ENCODE measurements around the gene PSMB3. TPM values are rescaled to one million over a fixed set of nuclear protein-coding genes. Genes with fewer than 3 reads are reported as not detected.

The PSMB3 gene
- total RNA-seq, 1 donor: 328 TPM

DNA sequence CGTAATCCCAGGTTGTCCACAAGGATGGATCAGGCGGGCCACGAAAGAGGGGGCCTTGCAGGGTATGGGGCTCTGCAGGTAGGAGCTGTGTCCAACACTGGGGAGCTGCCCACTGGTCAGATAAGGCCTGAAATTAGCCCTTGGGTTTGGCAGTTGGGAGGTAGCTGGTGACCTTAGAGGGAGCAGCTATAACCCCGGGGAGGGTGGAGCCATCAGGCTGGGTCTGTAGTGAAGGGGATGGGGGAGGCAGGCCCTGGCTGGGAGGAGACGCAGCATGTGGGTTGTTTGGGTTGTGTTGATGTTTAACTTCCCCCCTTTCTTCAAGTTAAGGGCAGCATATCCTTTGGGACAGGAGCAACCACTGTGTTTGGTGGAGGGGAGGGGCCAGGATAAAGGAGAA lies 41.6 kb upstream of the PSMB3 start:
- TF ChIP-seq, protein P1, sequence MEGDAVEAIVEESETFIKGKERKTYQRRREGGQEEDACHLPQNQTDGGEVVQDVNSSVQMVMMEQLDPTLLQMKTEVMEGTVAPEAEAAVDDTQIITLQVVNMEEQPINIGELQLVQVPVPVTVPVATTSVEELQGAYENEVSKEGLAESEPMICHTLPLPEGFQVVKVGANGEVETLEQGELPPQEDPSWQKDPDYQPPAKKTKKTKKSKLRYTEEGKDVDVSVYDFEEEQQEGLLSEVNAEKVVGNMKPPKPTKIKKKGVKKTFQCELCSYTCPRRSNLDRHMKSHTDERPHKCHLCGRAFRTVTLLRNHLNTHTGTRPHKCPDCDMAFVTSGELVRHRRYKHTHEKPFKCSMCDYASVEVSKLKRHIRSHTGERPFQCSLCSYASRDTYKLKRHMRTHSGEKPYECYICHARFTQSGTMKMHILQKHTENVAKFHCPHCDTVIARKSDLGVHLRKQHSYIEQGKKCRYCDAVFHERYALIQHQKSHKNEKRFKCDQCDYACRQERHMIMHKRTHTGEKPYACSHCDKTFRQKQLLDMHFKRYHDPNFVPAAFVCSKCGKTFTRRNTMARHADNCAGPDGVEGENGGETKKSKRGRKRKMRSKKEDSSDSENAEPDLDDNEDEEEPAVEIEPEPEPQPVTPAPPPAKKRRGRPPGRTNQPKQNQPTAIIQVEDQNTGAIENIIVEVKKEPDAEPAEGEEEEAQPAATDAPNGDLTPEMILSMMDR (IDR thresholded peaks at IDR 0.05; ENCODE audit: insufficient read depth, low read depth, low read length): no peak
- no peak for DNase-seq (ENCODE audit: low read depth)
- no peak overlapping the region for H3K4me3 ChIP-seq (ENCODE audit: low read depth, low read length)

DNA sequence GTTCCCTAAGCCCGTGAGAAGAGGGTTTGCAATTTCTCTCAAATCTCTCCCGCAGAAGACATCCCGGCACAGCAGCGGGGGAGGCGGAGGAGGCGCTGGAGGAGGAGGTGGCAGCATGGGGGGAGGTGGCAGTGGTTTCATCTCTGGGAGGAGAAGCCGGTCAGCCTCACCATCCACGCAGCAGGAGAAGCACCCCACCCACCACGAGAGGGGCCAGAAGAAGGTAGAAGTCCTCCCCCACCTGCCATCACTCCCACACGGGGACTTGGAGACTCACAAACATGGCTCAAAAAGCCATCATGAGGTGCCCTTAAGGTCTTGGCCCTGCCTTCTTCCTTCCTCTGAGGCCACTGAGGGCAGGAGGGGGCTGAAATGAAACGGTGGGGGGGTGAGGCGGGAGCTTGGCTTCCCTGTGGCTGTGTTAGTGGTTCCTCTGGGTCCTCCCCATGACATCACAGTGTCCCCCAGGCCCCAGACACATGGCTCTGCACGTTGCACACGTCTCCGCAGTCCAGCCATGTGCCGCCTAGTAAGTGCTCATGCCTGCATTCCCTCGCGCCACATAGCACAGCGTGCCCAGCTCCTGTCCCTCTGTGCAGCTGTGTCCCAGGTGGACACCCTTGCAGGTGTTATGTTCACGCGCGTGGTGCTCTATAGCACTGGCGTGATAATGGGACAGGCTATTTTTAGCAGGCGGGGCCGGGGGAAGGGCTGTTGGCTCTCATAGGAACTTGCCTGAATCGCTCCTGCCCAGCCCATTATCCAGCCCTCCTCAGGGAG lies 40.6 kb upstream of the PSMB3 start:
- TF ChIP-seq, protein P1 (IDR thresholded peaks at IDR 0.05; ENCODE audit: insufficient read depth, low read depth, low read length): no peak
- no peak for DNase-seq (ENCODE audit: low read depth)
- H3K4me3 ChIP-seq (ENCODE audit: low read depth, low read length): no peak overlapping the region

DNA sequence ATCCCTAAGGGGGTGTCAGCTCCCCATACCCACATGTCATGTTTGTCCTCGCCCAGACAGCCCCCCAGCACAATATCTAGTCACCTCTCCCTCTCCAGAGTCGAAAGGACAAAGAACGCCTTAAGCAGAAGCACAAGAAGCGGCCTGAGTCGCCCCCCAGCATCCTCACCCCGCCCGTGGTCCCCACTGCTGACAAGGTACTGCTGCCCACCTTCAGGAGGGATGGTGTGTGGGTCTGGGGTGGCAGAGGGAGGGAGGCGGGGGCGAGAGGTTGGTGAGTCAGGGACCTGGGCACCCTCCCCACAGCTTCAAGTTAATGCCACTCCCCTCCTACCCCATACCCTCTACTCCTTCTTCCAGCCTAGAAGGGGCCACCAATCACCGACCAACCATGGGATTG lies 39.9 kb upstream of the PSMB3 start:
- TF ChIP-seq, protein P1 (IDR thresholded peaks at IDR 0.05; ENCODE audit: insufficient read depth, low read depth, low read length): no peak
- no peak for DNase-seq (ENCODE audit: low read depth)
- H3K4me3 ChIP-seq (ENCODE audit: low read depth, low read length): no peak overlapping the region

DNA sequence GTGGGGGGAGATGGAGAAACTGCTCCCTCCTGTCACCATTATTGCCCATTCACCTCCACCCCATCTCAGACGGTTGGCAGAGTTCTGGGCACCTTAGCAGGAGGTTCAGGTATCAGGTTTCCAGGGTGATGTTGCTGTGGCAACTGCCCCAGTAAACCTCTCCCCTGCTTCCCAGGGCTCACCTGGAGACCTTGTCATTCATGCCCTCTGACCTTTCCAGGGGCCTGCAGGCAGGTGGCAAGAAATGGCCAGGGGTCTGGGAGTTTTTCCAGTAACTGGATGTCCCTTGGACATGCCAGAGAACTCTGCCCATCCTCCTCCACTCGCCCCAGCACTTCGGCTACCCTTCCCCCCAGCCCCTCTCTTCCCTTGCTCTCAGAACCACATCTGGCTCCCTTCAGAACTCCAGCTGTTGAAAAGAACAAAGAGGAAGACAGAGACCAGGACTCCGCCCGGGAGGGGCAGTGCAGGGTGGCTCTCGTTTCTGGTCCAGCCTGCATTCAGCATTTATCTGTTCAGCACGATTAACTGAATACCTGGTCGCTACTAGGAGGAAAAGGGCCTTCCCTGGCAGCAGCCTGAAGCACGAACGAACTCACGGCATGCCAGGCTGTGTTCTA lies 39.0 kb upstream of the PSMB3 start:
- H3K4me3 ChIP-seq (ENCODE audit: low read depth, low read length): no peak overlapping the region
- TF ChIP-seq, protein P1 (IDR thresholded peaks at IDR 0.05; ENCODE audit: insufficient read depth, low read depth, low read length): no peak
- DNase-seq (ENCODE audit: low read depth): no peak

DNA sequence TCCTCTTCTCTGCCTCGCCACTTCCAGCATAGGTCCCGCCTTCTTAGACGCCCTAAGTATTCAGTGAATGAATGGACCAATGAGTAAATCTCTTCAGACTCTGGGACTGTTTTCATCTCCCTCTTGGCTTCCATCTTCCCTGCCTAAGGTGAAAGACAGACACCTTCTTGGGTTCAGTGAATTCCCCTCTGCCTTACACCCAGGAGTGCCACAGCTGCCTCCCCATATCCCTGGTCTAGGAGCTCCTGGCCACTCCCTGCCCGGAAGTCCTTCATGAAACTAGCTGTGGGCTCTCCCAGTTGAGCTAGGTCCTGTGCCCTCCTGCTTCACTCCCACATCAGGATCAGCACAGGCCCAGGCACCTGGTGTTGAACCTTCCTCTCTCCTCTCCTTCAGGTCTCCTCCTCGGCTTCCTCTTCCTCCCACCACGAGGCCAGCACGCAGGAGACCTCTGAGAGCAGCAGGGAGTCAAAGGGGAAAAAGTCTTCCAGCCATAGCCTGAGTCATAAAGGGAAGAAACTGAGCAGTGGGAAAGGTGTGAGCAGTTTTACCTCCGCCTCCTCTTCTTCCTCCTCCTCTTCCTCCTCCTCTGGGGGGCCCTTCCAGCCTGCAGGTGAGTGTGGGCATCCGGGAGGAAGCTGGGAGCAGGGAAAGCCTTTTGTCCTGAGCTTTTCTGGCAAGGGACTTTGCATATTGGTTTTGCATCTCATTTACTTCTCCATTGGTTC lies 37.2 kb upstream of the PSMB3 start:
- H3K4me3 ChIP-seq (ENCODE audit: low read depth, low read length): no peak overlapping the region
- TF ChIP-seq, protein P1 (IDR thresholded peaks at IDR 0.05; ENCODE audit: insufficient read depth, low read depth, low read length): no peak
- no peak for DNase-seq (ENCODE audit: low read depth)

DNA sequence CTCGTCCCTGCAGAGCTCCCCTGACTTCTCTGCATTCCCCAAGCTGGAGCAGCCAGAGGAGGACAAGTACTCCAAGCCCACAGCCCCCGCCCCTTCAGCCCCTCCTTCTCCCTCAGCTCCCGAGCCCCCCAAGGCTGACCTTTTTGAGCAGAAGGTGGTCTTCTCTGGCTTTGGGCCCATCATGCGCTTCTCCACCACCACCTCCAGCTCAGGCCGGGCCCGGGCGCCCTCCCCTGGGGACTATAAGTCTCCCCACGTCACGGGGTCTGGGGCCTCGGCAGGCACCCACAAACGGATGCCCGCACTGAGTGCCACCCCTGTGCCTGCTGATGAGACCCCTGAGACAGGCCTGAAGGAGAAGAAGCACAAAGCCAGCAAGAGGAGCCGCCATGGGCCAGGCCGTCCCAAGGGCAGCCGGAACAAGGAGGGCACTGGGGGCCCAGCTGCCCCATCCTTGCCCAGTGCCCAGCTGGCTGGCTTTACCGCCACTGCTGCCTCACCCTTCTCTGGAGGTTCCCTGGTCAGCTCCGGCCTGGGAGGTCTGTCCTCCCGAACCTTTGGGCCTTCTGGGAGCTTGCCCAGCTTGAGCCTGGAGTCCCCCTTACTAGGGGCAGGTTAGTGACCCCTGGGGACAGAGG lies 36.1 kb upstream of the PSMB3 start:
- DNase-seq (ENCODE audit: low read depth): no peak
- TF ChIP-seq, protein P1 (IDR thresholded peaks at IDR 0.05; ENCODE audit: insufficient read depth, low read depth, low read length): no peak
- H3K4me3 ChIP-seq (ENCODE audit: low read depth, low read length): no peak overlapping the region

All from fibroblast of villous mesenchyme (primary cell).